Measurements from ENCODE around the gene BCL6.

GRCh38 chr3:187734841-187735240, 10.4 kb downstream of the BCL6 start:
- TF ChIP-seq NRF1 (IDR thresholded peaks at IDR 0.05; ENCODE audit: low read depth, low read length) (no peak), CTCF (IDR thresholded peaks at IDR 0.05; ENCODE audit: control extremely low read depth in 1 of 3, insufficient read depth in 1 of 3, low read depth in 1 of 3, low read length in 3 of 3) (no peak), EP300 (IDR thresholded peaks at IDR 0.05; ENCODE audit: borderline replicate concordance in 1 of 2, low read depth in 2 of 2, low read length in 2 of 2) (no peak), CHD7 (IDR thresholded peaks at IDR 0.05; ENCODE audit: insufficient replicate concordance, low read length) (no peak), TAF1 (IDR thresholded peaks at IDR 0.05; ENCODE audit: low read depth, low read length) (no peak), JUN (IDR thresholded peaks at IDR 0.05; ENCODE audit: low read depth, low read length) (no peak), NANOG (IDR thresholded peaks at IDR 0.05; ENCODE audit: insufficient read depth, low read depth, low read length, poor library complexity, severe bottlenecking) (no peak), BCL11A (IDR thresholded peaks at IDR 0.05; ENCODE audit: low read depth in 2 of 2, low read length in 2 of 2) (no peak)
